Peyer's patch (tissue), 4 donors: Measurements from ENCODE around the gene GFOD2.

Experiments
- CTCF ChIP-seq, 6 experiments: fragments of 450-650 bp in 4 of 6; fragments of 200-600 bp in 2 of 6; sonication (generic) in 1 of 6; IDR thresholded peaks; one replicate each; pipeline ENCODE4 v1.5.1; 2017 to 2019; ENCODE audit warnings: antibody characterized with exemption in 6 of 6, mild to moderate bottlenecking in 3 of 6, moderate library complexity in 1 of 6
- POLR2A ChIP-seq, 2 donors: fragments of 450-650 bp; IDR thresholded peaks; one replicate each; pipeline ENCODE4 v1.5.1; 2017; ENCODE audit warnings: antibody characterized with exemption in 2 of 2, mild to moderate bottlenecking in 2 of 2, moderate library complexity in 2 of 2

GRCh38 chr16:67763066-67763465 lies 44.0 kb upstream of the GFOD2 start:
- TF ChIP-seq CTCF (IDR thresholded peaks at IDR 0.05) = no peak
- TF ChIP-seq POLR2A (IDR thresholded peaks at IDR 0.05) = no peak
